Thyroid gland (tissue), 4 donors: ENCODE data around the gene AGBL5. TPM values are rescaled to one million over a fixed set of nuclear protein-coding genes. Genes with fewer than 3 reads are reported as not detected.
A peak's percentile ranks its signal among the peaks of the same experiment; 100 is the strongest.

Experiments
- DNase-seq, 2 donors: peaks; one replicate each; pipeline ENCODE4 v3.0.0-alpha.2; 2019
- H3K27ac ChIP-seq, 3 donors: fragments of 200-600 bp; sonication (generic); 1 replicate in 2 of 3; 2 replicates in 1 of 3; pipeline ENCODE4 v1.5.1; 2016 to 2019; ENCODE audit warnings: mild to moderate bottlenecking in 1 of 3, moderate library complexity in 1 of 3
- H3K27me3 ChIP-seq: fragments of 200-600 bp; sonication (generic); one replicate; pipeline ENCODE4 v1.5.1; 2019
- H3K36me3 ChIP-seq, 2 donors: fragments of 200-600 bp; sonication (generic); one replicate each; pipeline ENCODE4 v1.5.1; 2016 to 2019
- H3K4me1 ChIP-seq, 2 donors: fragments of 200-600 bp; sonication (generic); one replicate each; pipeline ENCODE4 v1.5.1; 2017 to 2019
- H3K4me3 ChIP-seq, 3 donors: fragments of 200-600 bp; sonication (generic); replicated peaks in 1 of 3; 1 replicate in 2 of 3; 2 replicates in 1 of 3; pipeline ENCODE4 v1.5.1; 2016; ENCODE audit warnings: mild to moderate bottlenecking in 1 of 3
- H3K9me3 ChIP-seq: fragments of 200-600 bp; sonication (generic); one replicate; pipeline ENCODE4 v1.5.1; 2017
- CTCF ChIP-seq, 6 experiments: fragments of 200-600 bp in 3 of 6; fragments of 450-650 bp in 3 of 6; sonication (generic) in 3 of 6; IDR thresholded peaks; one replicate each; pipeline ENCODE4 v1.5.1; 2016 to 2019; ENCODE audit warnings: antibody characterized with exemption in 6 of 6, mild to moderate bottlenecking in 2 of 6, inconsistent platforms in 1 of 6, moderate library complexity in 1 of 6
- POLR2A ChIP-seq, 2 donors: fragments of 450-650 bp; IDR thresholded peaks; one replicate each; pipeline ENCODE4 v1.6.1; 2017; ENCODE audit warnings: antibody characterized with exemption in 2 of 2, mild to moderate bottlenecking in 2 of 2, moderate library complexity in 1 of 2
- WGBS, 2 donors: methylation state at CpG; one replicate each; pipeline ENCODE4 v1.1.5; 2017; 5-methylcytosine and 5-hydroxymethylcytosine counted together
- intact Hi-C: fragments of 100-400 bp; cut with DNase I; formaldehyde crosslinking; loops from one replicate; pipeline ENCODE4 v1.15.1; 2023
- total RNA-seq, 4 donors: library from RNA; depleted of rRNA; stranded (reverse); fragments of >200 nt; gene quantifications; one replicate each; pipeline ENCODE4 v1.2.3, GENCODE V29; 2016

Gene AGBL5
- total RNA-seq, 4 donors from 2014 or later = 29.1 to 40.0 (median 31.6) TPM

DNA sequence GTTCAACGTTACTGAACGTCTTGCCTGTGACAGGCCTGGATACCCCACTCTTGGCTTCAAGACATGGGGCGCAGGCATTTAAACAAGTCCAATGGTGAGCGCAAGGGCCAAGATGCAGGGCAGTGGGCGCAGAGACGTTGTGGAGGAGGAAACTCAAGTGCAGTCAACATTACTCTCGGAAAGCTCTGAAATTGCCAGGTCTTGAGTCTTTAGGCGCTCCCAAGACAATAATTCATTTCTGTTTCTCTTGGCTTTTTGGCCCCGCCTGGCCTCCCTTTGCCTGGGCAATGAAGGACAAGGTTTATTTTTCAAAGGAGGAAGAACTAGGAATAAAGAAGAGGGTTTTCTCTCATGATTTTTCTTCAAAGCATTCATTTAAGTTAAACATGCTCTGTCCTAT lies 32.0 kb upstream of the AGBL5 start:
- TF ChIP-seq POLR2A (IDR thresholded peaks at IDR 0.05) = no peak
- no peak for TF ChIP-seq CTCF (IDR thresholded peaks at IDR 0.05)
- DNase-seq = no peak
- Histone ChIP-seq H3K9me3 (no peaks in the 10 kb centered on the region), H3K4me3 (no peak overlapping the region), H3K27me3 (no peaks in the 10 kb centered on the region), H3K4me1 (peaks cover 6 to 20% of the 10 kb centered on the region in 2 donors), H3K36me3 (peaks cover 8 to 19% of the 10 kb centered on the region in 2 donors), H3K27ac (peak overlapping the region in 1 of 3 donors; percentile 23)
- intact Hi-C loops = no loop called here
- 83 to 94% methylated on average over 9 of the region's 9 CpGs for WGBS, 2 donors

- H3K27me3 ChIP-seq = no peaks in the 10 kb centered on the region
- H3K4me1 ChIP-seq = peaks cover 5 to 19% of the 10 kb centered on the region in 2 donors
- H3K9me3 ChIP-seq = no peaks in the 10 kb centered on the region
- H3K36me3 ChIP-seq = peaks cover 8 to 26% of the 10 kb centered on the region in 2 donors
- no peak overlapping the region for H3K4me3 ChIP-seq
- intact Hi-C loops = no loop called here
- DNase-seq = no peak
- WGBS, 2 donors = 66 to 75% methylated on average over 9 of the region's 9 CpGs
- H3K27ac ChIP-seq = peak overlapping the region in 2 of 3 donors; percentile 16 to 23
- TF ChIP-seq CTCF (IDR thresholded peaks at IDR 0.05) (no peak), POLR2A (IDR thresholded peaks at IDR 0.05) (no peak)
Observed at GRCh38 chr2:27019931-27020855, 31.3 kb upstream of the AGBL5 start.

DNA sequence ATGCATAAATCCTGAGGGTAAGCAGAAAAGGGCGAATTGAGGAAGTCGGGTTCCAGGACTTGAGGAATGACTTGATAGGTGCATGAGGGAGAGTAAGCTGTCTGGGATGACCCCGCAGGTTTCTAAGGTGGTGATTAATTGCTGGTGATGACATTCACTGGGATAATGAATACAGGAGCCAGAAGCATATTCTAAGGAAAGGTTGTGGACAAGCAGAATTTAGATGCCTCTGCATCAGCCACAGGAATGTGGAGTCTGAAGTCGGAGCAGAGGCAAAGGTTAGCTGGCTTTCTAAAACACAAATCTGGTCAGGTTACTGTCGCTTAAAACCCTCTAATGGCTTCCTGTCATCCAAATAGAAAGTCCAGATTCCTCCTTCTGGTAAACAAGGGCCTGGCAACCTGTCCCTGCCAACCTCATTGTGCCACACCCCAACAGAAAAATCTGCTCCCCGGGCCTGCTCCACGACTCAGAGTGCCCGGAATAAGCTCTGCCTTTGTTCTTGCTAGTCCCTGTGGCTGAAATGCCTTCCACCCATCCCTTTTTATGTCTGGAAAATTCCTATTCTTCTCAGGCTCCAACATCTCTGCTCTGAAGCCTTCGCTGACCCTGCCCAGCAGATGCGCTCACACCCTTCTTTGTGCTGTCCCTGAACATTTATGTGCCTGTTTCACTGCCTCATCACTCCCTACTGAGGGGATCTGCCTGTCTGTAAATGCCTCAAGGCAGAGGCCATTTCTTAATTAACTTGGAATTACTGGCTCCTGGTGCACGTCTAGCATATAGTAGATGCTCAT lies 30.0 kb upstream of the AGBL5 start:
- H3K4me3 ChIP-seq = no peak overlapping the region
- H3K27ac ChIP-seq = no peak overlapping the region
- H3K9me3 ChIP-seq = no peaks in the 10 kb centered on the region
- peaks cover 20 to 34% of the 10 kb centered on the region in 2 donors for H3K36me3 ChIP-seq
- no peak for DNase-seq
- WGBS, 2 donors = 85% methylated on average over 11 of the region's 11 CpGs
- TF ChIP-seq POLR2A (IDR thresholded peaks at IDR 0.05) = no peak
- intact Hi-C loops = no loop called here
- peaks cover 0 to 6% of the 10 kb centered on the region in 2 donors for H3K4me1 ChIP-seq
- no peaks in the 10 kb centered on the region for H3K27me3 ChIP-seq

DNA sequence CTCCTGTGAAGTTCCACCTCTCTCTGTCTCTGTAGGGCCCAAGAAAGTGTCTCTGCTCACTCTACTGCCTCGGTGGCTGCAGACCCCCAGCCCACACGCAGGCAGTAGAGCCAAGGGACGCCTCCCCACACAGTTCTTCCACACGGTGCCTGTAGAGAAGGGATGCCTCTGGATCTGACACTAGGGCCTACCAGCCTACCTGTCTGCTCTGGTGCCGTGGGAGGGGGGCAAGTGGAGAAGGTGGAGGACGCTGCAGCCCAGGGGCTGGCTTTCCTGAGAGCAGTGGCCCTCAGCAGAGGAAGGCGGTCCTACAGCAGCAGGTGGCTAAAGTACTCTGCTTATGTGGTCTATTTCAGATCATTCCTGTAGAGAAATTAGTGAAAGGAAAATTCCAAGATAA lies 27.7 kb upstream of the AGBL5 start:
- 92 to 95% methylated on average over 7 of the region's 7 CpGs for WGBS, 2 donors
- no peak for TF ChIP-seq POLR2A (IDR thresholded peaks at IDR 0.05)
- Histone ChIP-seq H3K4me1 (no peaks in the 10 kb centered on the region), H3K4me3 (no peak overlapping the region), H3K9me3 (no peaks in the 10 kb centered on the region), H3K27me3 (no peaks in the 10 kb centered on the region), H3K36me3 (peaks cover 26 to 36% of the 10 kb centered on the region in 2 donors), H3K27ac (no peak overlapping the region)
- no peak for DNase-seq
- intact Hi-C loops = no loop called here

DNA sequence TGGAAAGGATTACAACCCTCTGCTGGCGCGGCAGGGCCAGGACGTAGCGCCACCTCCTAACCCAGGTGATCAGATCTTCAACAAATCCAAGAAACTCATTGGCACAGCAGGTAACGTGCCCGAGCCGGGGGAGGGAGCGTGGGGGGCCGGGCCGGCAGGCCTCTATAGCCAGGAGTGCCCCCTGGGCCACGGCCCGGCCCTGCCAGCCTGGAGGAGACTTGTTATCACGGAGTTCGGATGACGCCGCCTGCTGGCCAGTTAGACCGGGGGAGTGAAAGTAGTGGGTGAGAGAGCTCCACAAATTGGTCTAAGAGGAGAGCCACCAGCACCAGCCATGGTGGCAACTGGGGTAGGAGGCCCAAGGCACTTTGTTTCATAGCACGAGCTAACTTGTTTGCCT lies 27.3 kb upstream of the AGBL5 start:
- H3K36me3 ChIP-seq = peaks cover 26 to 36% of the 10 kb centered on the region in 2 donors
- TF ChIP-seq CTCF (IDR thresholded peaks at IDR 0.05) (no peak), POLR2A (IDR thresholded peaks at IDR 0.05) (no peak)
- no peak for DNase-seq
- intact Hi-C loops = no loop called here
- no peaks in the 10 kb centered on the region for H3K27me3 ChIP-seq
- no peak overlapping the region for H3K27ac ChIP-seq
- no peaks in the 10 kb centered on the region for H3K4me1 ChIP-seq
- H3K4me3 ChIP-seq = no peak overlapping the region
- 76 to 85% methylated on average over 14 to 16 of the region's 18 CpGs for WGBS, 2 donors
- no peaks in the 10 kb centered on the region for H3K9me3 ChIP-seq
